Trophoblast cell (in vitro differentiated cells and primary cell): ENCODE data around the gene RTN4R.

Experiments
- DNase-seq, 2 donors: peaks; one replicate each; pipeline ENCODE4 v3.0.0-alpha.2; 2016
- H2AFZ ChIP-seq: 2 replicates; pipeline ENCODE4 v1.6.1; 2013; ENCODE audit warnings: low read length, moderate library complexity, mild to moderate bottlenecking; ENCODE audit not compliant: insufficient read depth, poor library complexity
- H2AK5ac ChIP-seq: 2 replicates; pipeline ENCODE4 v1.6.1; 2013; ENCODE audit warnings: mild to moderate bottlenecking, low read length
- H2BK120ac ChIP-seq: 2 replicates; pipeline ENCODE4 v1.6.1; 2013; ENCODE audit warnings: low read length, mild to moderate bottlenecking, moderate library complexity; ENCODE audit not compliant: insufficient read depth, poor library complexity
- H2BK12ac ChIP-seq: 2 replicates; pipeline ENCODE4 v1.6.1; 2013; ENCODE audit warnings: mild to moderate bottlenecking, low read length, moderate library complexity
- H2BK5ac ChIP-seq: 2 replicates; pipeline ENCODE4 v1.6.1; 2013; ENCODE audit warnings: low read length, low read depth, moderate library complexity, mild to moderate bottlenecking; ENCODE audit not compliant: poor library complexity
- H3K14ac ChIP-seq: 2 replicates; pipeline ENCODE4 v1.6.1; 2013; ENCODE audit warnings: mild to moderate bottlenecking, low read length
- H3K18ac ChIP-seq: 2 replicates; pipeline ENCODE4 v1.6.1; 2013; ENCODE audit warnings: mild to moderate bottlenecking, low read length
- H3K23ac ChIP-seq: 2 replicates; pipeline ENCODE4 v1.6.1; 2013; ENCODE audit warnings: low read length
- H3K27ac ChIP-seq: 2 replicates; pipeline ENCODE4 v1.5.1; 2013; ENCODE audit warnings: low read depth, mild to moderate bottlenecking, inconsistent platforms, low read length, moderate library complexity
- H3K27me3 ChIP-seq: 2 replicates; pipeline ENCODE4 v1.6.1; 2013; ENCODE audit warnings: inconsistent platforms, mild to moderate bottlenecking, low read length, moderate library complexity; ENCODE audit not compliant: insufficient read depth
- H3K36me3 ChIP-seq, 2 experiments: 1 replicate in 1 of 2; 2 replicates in 1 of 2; pipeline ENCODE4 v1.6.1; 2013; ENCODE audit warnings: low read length in 2 of 2, mild to moderate bottlenecking in 2 of 2, moderate library complexity in 1 of 2; ENCODE audit not compliant: insufficient read depth in 2 of 2, control insufficient read depth in 1 of 2
- H3K4ac ChIP-seq: 2 replicates; pipeline ENCODE4 v1.6.1; 2013; ENCODE audit warnings: low read depth, mild to moderate bottlenecking, low read length, moderate library complexity
- H3K4me1 ChIP-seq, 2 experiments: 1 replicate in 1 of 2; 2 replicates in 1 of 2; pipeline ENCODE4 v1.6.1; 2013; ENCODE audit warnings: low read length in 2 of 2, mild to moderate bottlenecking in 2 of 2, moderate library complexity in 1 of 2; ENCODE audit not compliant: insufficient read depth in 2 of 2, control insufficient read depth in 1 of 2
- H3K4me2 ChIP-seq: 2 replicates; pipeline ENCODE4 v1.6.1; 2013; ENCODE audit warnings: inconsistent platforms, mild to moderate bottlenecking, low read length, moderate library complexity
- H3K4me3 ChIP-seq: 2 replicates; pipeline ENCODE4 v1.5.1; 2013; ENCODE audit warnings: mild to moderate bottlenecking, low read depth, low read length, inconsistent platforms
- H3K79me1 ChIP-seq: one replicate; pipeline ENCODE4 v1.6.1; 2013; ENCODE audit warnings: low read length
- H3K79me2 ChIP-seq: 2 replicates; pipeline ENCODE4 v1.6.1; 2013; ENCODE audit warnings: low read length, mild to moderate bottlenecking; ENCODE audit not compliant: control insufficient read depth, insufficient read depth, poor library complexity
- H3K9ac ChIP-seq: 2 replicates; pipeline ENCODE4 v1.6.1; 2013; ENCODE audit warnings: mild to moderate bottlenecking, low read length
- H3K9me3 ChIP-seq: 2 replicates; pipeline ENCODE4 v1.6.1; 2013; ENCODE audit warnings: low read depth, mild to moderate bottlenecking, control low read depth, inconsistent platforms, low read length; ENCODE audit not compliant: insufficient read depth
- H4K12ac ChIP-seq: 2 replicates; pipeline ENCODE4 v1.6.1; 2013; ENCODE audit warnings: low read depth, mild to moderate bottlenecking, low read length, moderate library complexity
- H4K8ac ChIP-seq: 2 replicates; pipeline ENCODE4 v1.6.1; 2013; ENCODE audit warnings: low read depth, mild to moderate bottlenecking, low read length, moderate library complexity
- H4K91ac ChIP-seq: one replicate; pipeline ENCODE4 v1.6.1; 2013; ENCODE audit warnings: low read depth, mild to moderate bottlenecking, low read length, moderate library complexity
- WGBS: extraction: QIAGEN DNeasy Blood & Tissue Kit; methylation state at CpG from one replicate; pipeline ENCODE4 v1.1.7; 2013; ENCODE audit warnings: missing lambda C conversion rate; ENCODE audit not compliant: insufficient read length, insufficient coverage; ENCODE audit errors: extremely low coverage; 5-methylcytosine and 5-hydroxymethylcytosine counted together

Gene RTN4R

GRCh38 chr22:20243537-20244249 is 24.4 kb downstream of the RTN4R start:
- no peak overlapping the region for H3K4ac ChIP-seq
- H2BK120ac ChIP-seq: no peak overlapping the region
- H4K8ac ChIP-seq: no peak overlapping the region
- no peak overlapping the region for H2AK5ac ChIP-seq
- no peak overlapping the region for H3K4me3 ChIP-seq
- H2BK12ac ChIP-seq: no peak overlapping the region
- H3K27me3 ChIP-seq: no peaks in the 10 kb centered on the region
- H2AFZ ChIP-seq: no peak overlapping the region
- no peak overlapping the region for H4K12ac ChIP-seq
- no peak overlapping the region for H3K23ac ChIP-seq
- no peak overlapping the region for H3K9ac ChIP-seq
- H3K79me2 ChIP-seq: no peaks in the 10 kb centered on the region
- no peak overlapping the region for H2BK5ac ChIP-seq
- WGBS: no CpG with 5 or more reads among the region's 16 CpGs
- no peak overlapping the region for H4K91ac ChIP-seq
- no peaks in the 10 kb centered on the region for H3K79me1 ChIP-seq
- H3K4me1 ChIP-seq: peaks cover 5% of the 10 kb centered on the region in 2 experiments
- H3K27ac ChIP-seq: no peak overlapping the region
- no peaks in the 10 kb centered on the region for H3K9me3 ChIP-seq
- H3K18ac ChIP-seq: no peak overlapping the region
- peaks cover 3 to 6% of the 10 kb centered on the region in 2 experiments for H3K36me3 ChIP-seq
- no peak for DNase-seq
- no peak overlapping the region for H3K4me2 ChIP-seq
- H3K14ac ChIP-seq: no peak overlapping the region

- H3K9me3 ChIP-seq: no peaks in the 10 kb centered on the region
- no peak for DNase-seq
- no peak overlapping the region for H2BK5ac ChIP-seq
- no peak overlapping the region for H3K4me3 ChIP-seq
- H3K4me2 ChIP-seq: no peak overlapping the region
- peaks cover 3 to 6% of the 10 kb centered on the region in 2 experiments for H3K36me3 ChIP-seq
- H2AK5ac ChIP-seq: no peak overlapping the region
- H3K23ac ChIP-seq: no peak overlapping the region
- H3K27me3 ChIP-seq: no peaks in the 10 kb centered on the region
- no peak overlapping the region for H3K9ac ChIP-seq
- no peak overlapping the region for H4K91ac ChIP-seq
- H4K8ac ChIP-seq: no peak overlapping the region
- no peak overlapping the region for H3K18ac ChIP-seq
- H3K4me1 ChIP-seq: peaks cover 5 to 7% of the 10 kb centered on the region in 2 experiments
- no peaks in the 10 kb centered on the region for H3K79me1 ChIP-seq
- no CpG with 5 or more reads among the region's 6 CpGs for WGBS
- H3K14ac ChIP-seq: no peak overlapping the region
- H3K79me2 ChIP-seq: no peaks in the 10 kb centered on the region
- no peak overlapping the region for H3K27ac ChIP-seq
- no peak overlapping the region for H2BK12ac ChIP-seq
- no peak overlapping the region for H3K4ac ChIP-seq
- no peak overlapping the region for H2BK120ac ChIP-seq
- no peak overlapping the region for H2AFZ ChIP-seq
- H4K12ac ChIP-seq: no peak overlapping the region
Measured at GRCh38 chr22:20243176-20243536, 25.0 kb downstream of the RTN4R start.

GRCh38 chr22:20242393-20243175 is 25.5 kb downstream of the RTN4R start:
- no peak overlapping the region for H3K4ac ChIP-seq
- no peak overlapping the region for H4K8ac ChIP-seq
- H4K91ac ChIP-seq: no peak overlapping the region
- no peak overlapping the region for H2BK120ac ChIP-seq
- no peak overlapping the region for H4K12ac ChIP-seq
- no peak overlapping the region for H3K4me3 ChIP-seq
- no peak overlapping the region for H3K14ac ChIP-seq
- H3K9ac ChIP-seq: no peak overlapping the region
- H3K4me2 ChIP-seq: no peak overlapping the region
- peaks cover 3 to 6% of the 10 kb centered on the region in 2 experiments for H3K36me3 ChIP-seq
- H2AK5ac ChIP-seq: no peak overlapping the region
- H3K79me2 ChIP-seq: no peaks in the 10 kb centered on the region
- no peak overlapping the region for H3K18ac ChIP-seq
- no CpG with 5 or more reads among the region's 42 CpGs for WGBS
- H3K4me1 ChIP-seq: peaks cover 5 to 7% of the 10 kb centered on the region in 2 experiments
- no peak overlapping the region for H2AFZ ChIP-seq
- H3K9me3 ChIP-seq: no peaks in the 10 kb centered on the region
- no peak for DNase-seq
- no peak overlapping the region for H2BK12ac ChIP-seq
- no peak overlapping the region for H2BK5ac ChIP-seq
- H3K27me3 ChIP-seq: no peaks in the 10 kb centered on the region
- no peak overlapping the region for H3K23ac ChIP-seq
- no peak overlapping the region for H3K27ac ChIP-seq
- no peaks in the 10 kb centered on the region for H3K79me1 ChIP-seq

- H3K23ac ChIP-seq: no peak overlapping the region
- no peak overlapping the region for H4K12ac ChIP-seq
- no peaks in the 10 kb centered on the region for H3K9me3 ChIP-seq
- H3K4ac ChIP-seq: no peak overlapping the region
- no peak overlapping the region for H2BK5ac ChIP-seq
- no peak overlapping the region for H3K4me2 ChIP-seq
- H3K79me2 ChIP-seq: no peaks in the 10 kb centered on the region
- no peak overlapping the region for H3K4me3 ChIP-seq
- H4K8ac ChIP-seq: no peak overlapping the region
- no peak overlapping the region for H3K14ac ChIP-seq
- H3K79me1 ChIP-seq: no peaks in the 10 kb centered on the region
- no peak overlapping the region for H2BK120ac ChIP-seq
- no CpG with 5 or more reads among the region's 51 CpGs for whole genome bisulfite sequencing
- no peak overlapping the region for H2AK5ac ChIP-seq
- H3K36me3 ChIP-seq: peaks cover 3 to 6% of the 10 kb centered on the region in 2 experiments
- no peak overlapping the region for H3K9ac ChIP-seq
- H3K27ac ChIP-seq: no peak overlapping the region
- peak; percentile 30 to 42 for DNase-seq
- H3K4me1 ChIP-seq: peaks cover 5 to 7% of the 10 kb centered on the region in 2 experiments
- H3K27me3 ChIP-seq: no peaks in the 10 kb centered on the region
- H2BK12ac ChIP-seq: no peak overlapping the region
- no peak overlapping the region for H4K91ac ChIP-seq
- no peak overlapping the region for H2AFZ ChIP-seq
- H3K18ac ChIP-seq: no peak overlapping the region
Measured at GRCh38 chr22:20241579-20242392, 26.3 kb downstream of the RTN4R start.
